ENCODE measurements around the gene MDC1. TPM values are rescaled to one million over a fixed set of nuclear protein-coding genes. Genes with fewer than 3 reads are reported as not detected.
"Not testable (repeated sequence)": the region's sequence is repeated elsewhere in the genome, so short reads cannot be mapped to it uniquely, and the experiment has no call there.

The MDC1 gene
- total RNA-seq, 2 experiments from 2014 or later: 50.2 to 52.2 TPM

DNA sequence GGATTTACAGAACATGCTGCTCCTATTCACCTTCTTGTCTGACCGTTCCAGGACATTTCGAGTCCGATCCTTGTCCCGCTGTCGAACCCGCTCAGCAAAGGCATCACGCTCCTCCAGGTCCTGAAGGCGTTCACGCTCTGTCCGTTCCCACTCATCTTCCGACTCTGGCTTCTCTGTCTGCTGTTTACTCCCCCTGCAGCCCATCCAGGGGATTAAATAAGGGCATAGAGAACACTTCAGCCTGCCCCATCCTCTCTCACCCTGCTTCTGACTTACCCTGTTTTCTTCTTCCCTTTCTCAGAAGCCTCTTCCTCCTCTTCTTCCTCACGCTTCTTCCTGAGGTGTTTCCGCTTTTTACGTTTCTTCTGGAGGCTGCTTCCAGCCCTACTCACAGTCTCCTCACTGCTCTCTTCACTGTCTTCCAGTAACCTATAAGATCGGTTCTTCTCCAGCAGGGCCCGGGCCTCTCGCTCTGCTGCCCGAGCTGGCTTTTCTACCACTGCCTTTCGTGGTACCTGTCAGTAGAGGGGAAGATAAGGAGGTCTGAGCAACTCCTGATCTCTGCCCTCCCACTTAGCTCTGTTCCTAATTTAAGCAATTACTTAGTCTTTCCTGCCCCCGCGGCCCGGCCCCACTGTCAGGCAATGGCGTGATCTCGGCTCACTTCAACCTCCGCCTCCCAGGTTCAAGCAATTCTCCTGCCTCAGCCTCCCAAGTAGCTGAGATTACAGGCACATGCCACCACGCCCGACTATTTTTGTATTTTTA is 46.1 kb downstream of the MDC1 start:
- Mint-ChIP-seq H3K27ac (no peak overlapping the region), H3K27me3 (no peaks in the 10 kb centered on the region), H3K36me3 (peaks cover 11% of the 10 kb centered on the region), H3K4me3 (peak overlapping the region; percentile 78), H3K4me1 (peaks cover 25% of the 10 kb centered on the region), H3K9me3 (no peaks in the 10 kb centered on the region)
- no peak for DNase-seq
- POLR2A ChIA-PET: interaction anchor here (0.9 to 16.6 kb wide), 3 partner anchors 51 to 56 kb away, joined by 4 to 512 read pairs (median 15); partner anchors contain the start of genes MDC1, MRPS18B, PPP1R10 and TUBB
- ATAC-seq (ENCODE audit: low read depth): no peak

DNA sequence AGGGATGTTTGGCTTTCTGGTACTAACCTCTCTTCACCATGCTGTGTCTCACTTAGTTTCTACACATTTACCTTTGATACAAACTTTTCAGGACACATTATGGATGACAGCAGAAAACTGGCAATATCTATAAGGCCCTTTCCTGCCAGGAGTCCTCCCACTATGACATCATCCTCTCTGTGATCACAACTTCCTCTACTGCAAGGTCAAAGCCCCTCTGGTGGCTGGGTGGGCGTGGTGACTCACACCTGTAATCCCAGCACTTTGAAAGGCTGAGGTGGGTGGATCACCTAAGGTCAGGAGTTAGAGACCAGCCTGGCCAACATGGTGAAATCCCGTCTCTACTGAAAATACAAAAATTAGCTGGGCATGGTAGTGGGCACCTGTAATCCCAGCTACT is 50.8 kb downstream of the MDC1 start:
- Mint-ChIP-seq H3K4me1 (peaks cover 20% of the 10 kb centered on the region), H3K27ac (peak overlapping the region; percentile 35), H3K36me3 (peaks cover 29% of the 10 kb centered on the region)
- DNase-seq, H3K9me3 Mint-ChIP-seq, H3K4me3 Mint-ChIP-seq, H3K27me3 Mint-ChIP-seq: not testable (repeated sequence)
- peak; percentile 56 for ATAC-seq (ENCODE audit: low read depth)
- POLR2A ChIA-PET: interaction anchor here (0.6 kb wide), 1 partner anchor 161 kb away, joined by 4 read pairs; no protein-coding TSS in a partner anchor

GRCh38 chr6:30664994-30665767 is 51.9 kb downstream of the MDC1 start:
- DNase-seq: no peak
- no peak overlapping the region for H3K4me3 Mint-ChIP-seq
- peaks cover 10% of the 10 kb centered on the region for H3K4me1 Mint-ChIP-seq
- POLR2A ChIA-PET: interaction anchor here (0.7 to 1.0 kb wide), 3 partner anchors 12 to 50 kb away, joined by 3 read pairs; no protein-coding TSS in a partner anchor
- H3K27me3 Mint-ChIP-seq: no peaks in the 10 kb centered on the region
- H3K27ac Mint-ChIP-seq: no peak overlapping the region
- peaks cover 25% of the 10 kb centered on the region for H3K36me3 Mint-ChIP-seq
- ATAC-seq (ENCODE audit: low read depth): no peak
- H3K9me3 Mint-ChIP-seq: no peaks in the 10 kb centered on the region

DNA sequence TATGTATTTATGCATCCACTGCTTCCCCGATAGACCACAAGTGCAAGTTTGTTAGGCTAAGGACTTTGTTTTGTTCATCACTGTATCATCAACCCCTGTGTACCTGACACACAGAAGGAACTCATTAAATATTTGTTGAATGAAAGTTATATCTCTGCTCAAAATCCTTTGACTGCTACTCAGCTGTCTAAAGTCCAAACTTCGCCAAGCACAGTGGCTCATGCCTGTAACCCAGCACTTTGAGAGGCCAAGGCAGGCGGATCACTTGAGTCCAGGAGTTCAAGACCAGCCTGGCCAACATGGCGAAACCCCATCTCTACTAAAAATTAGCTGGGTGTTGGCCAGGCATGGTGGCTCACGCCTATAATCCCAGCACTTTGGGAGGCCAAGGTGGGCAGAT is 59.2 kb downstream of the MDC1 start:
- H3K27ac Mint-ChIP-seq; ATAC-seq (ENCODE audit: low read depth); DNase-seq; H3K4me3 Mint-ChIP-seq; POLR2A ChIA-PET; H3K9me3 Mint-ChIP-seq; H3K27me3 Mint-ChIP-seq: not testable (repeated sequence)
- Mint-ChIP-seq H3K4me1 (peaks cover 10% of the 10 kb centered on the region), H3K36me3 (peaks cover 41% of the 10 kb centered on the region)

GRCh38 chr6:30657454-30657853 is 59.6 kb downstream of the MDC1 start:
- POLR2A ChIA-PET: no interaction called here
- Mint-ChIP-seq H3K36me3 (peaks cover 42% of the 10 kb centered on the region), H3K27ac (peak overlapping the region; percentile 22), H3K9me3 (no peaks in the 10 kb centered on the region), H3K27me3 (no peaks in the 10 kb centered on the region), H3K4me3 (no peak overlapping the region), H3K4me1 (peaks cover 10% of the 10 kb centered on the region)
- no peak for DNase-seq
- ATAC-seq (ENCODE audit: low read depth): no peak

DNA sequence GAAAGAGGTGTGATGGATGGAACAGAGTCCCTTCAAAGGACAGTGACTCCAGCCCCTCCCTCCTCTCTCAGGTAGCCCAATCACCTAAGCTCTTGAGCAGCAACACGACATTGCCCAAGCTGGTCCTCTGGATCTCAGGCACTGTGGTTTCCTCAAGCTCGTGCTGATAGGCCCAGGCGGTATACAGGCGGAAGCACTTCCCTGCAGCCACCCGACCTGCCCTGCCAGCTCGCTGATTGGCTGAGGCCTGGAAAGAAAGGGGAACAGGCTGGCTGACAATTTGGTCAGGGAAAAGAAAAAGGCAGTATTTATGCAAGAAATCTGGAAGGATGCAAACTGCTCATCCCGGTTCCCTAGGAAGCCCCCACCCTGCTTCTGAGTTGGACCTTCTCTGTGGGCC is 60.6 kb downstream of the MDC1 start:
- peaks cover 38% of the 10 kb centered on the region for H3K36me3 Mint-ChIP-seq
- POLR2A ChIA-PET: no interaction called here

DNA sequence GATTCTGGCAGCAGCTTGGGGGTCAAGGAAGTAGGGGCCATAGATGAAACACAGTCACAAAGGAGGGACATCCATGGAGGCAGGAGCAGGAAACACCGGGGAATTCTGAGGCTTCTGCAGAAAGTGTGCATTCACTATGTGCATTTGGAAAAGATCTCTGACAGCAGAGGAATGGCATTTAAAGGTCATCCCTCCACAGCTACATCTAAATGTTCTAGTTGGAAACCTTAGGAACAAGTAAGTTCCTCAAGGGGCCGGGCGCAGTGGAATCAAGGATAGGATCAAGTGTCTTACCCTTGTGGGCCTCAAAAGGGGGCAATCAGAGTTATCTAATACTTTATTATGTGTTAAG is 61.4 kb downstream of the MDC1 start:
- H3K36me3 Mint-ChIP-seq: peaks cover 39% of the 10 kb centered on the region
- no peaks in the 10 kb centered on the region for H3K9me3 Mint-ChIP-seq
- H3K4me1 Mint-ChIP-seq: peaks cover 10% of the 10 kb centered on the region
- DNase-seq (no peak), ATAC-seq (ENCODE audit: low read depth) (no peak)
- H3K27me3 Mint-ChIP-seq: no peaks in the 10 kb centered on the region
- no peak overlapping the region for H3K27ac Mint-ChIP-seq
- H3K4me3 Mint-ChIP-seq: no peak overlapping the region
- POLR2A ChIA-PET: no interaction called here

More for the DNA sequence above, 60.6 kb downstream of the MDC1 start:
- peaks cover 9% of the 10 kb centered on the region for H3K4me1 Mint-ChIP-seq
- H3K27me3 Mint-ChIP-seq: no peaks in the 10 kb centered on the region
- no peaks in the 10 kb centered on the region for H3K9me3 Mint-ChIP-seq
- no peak overlapping the region for H3K4me3 Mint-ChIP-seq
- DNase-seq (no peak), ATAC-seq (ENCODE audit: low read depth) (no peak)
- no peak overlapping the region for H3K27ac Mint-ChIP-seq

GRCh38 chr6:30654798-30655742 is 62.0 kb downstream of the MDC1 start:
- no peaks in the 10 kb centered on the region for H3K27me3 Mint-ChIP-seq
- DNase-seq (no peak), ATAC-seq (ENCODE audit: low read depth) (no peak)
- no peak overlapping the region for H3K4me3 Mint-ChIP-seq
- peaks cover 39% of the 10 kb centered on the region for H3K36me3 Mint-ChIP-seq
- no peak overlapping the region for H3K27ac Mint-ChIP-seq
- no peaks in the 10 kb centered on the region for H3K9me3 Mint-ChIP-seq
- H3K4me1 Mint-ChIP-seq: peaks cover 10% of the 10 kb centered on the region
- POLR2A ChIA-PET: interaction anchor here (1.1 kb wide), 1 partner anchor 14 kb away, joined by 3 read pairs; no protein-coding TSS in a partner anchor

GRCh38 chr6:30651143-30651542 is 65.9 kb downstream of the MDC1 start:
- Mint-ChIP-seq H3K4me1 (peaks cover 21% of the 10 kb centered on the region), H3K27me3 (no peaks in the 10 kb centered on the region), H3K36me3 (peaks cover 23% of the 10 kb centered on the region), H3K27ac (peak overlapping the region; percentile 10), H3K4me3 (no peak overlapping the region), H3K9me3 (no peaks in the 10 kb centered on the region)
- ATAC-seq (ENCODE audit: low read depth): no peak
- POLR2A ChIA-PET: interaction anchor here (0.7 kb wide), 1 partner anchor 46 kb away, joined by 4 read pairs; no protein-coding TSS in a partner anchor
- DNase-seq: no peak

Other genes with a start within 250 kb of the MDC1 start
- gene HLA-E, start 227.8 kb downstream of the MDC1 start, total RNA-seq: 100 to 1,000 TPM; 957 to 962 TPM
- gene GNL1, start 160.8 kb downstream of the MDC1 start, total RNA-seq: 10 to 100 TPM; 84.3 to 88.6 TPM
- 10 to 100 TPM; 19.9 to 22.5 TPM for gene PRR3, start 160.0 kb downstream of the MDC1 start, total RNA-seq
- 10 to 100 TPM; 67.5 to 70.4 TPM for gene ABCF1, start 145.8 kb downstream of the MDC1 start, total RNA-seq
- gene PPP1R10, start 100.0 kb downstream of the MDC1 start, total RNA-seq: 100 to 1,000 TPM; 140 to 151 TPM
- gene MRPS18B, start 99.4 kb downstream of the MDC1 start, total RNA-seq: 10 to 100 TPM; 43.8 to 44.5 TPM
- gene ATAT1, start 90.4 kb downstream of the MDC1 start, total RNA-seq: 10 to 100 TPM; 11.2 to 13.5 TPM
- 10 to 100 TPM; 33.5 to 34.3 TPM for gene C6orf136, start 70.1 kb downstream of the MDC1 start, total RNA-seq
- 10 to 100 TPM; 42.9 to 44.2 TPM for gene DHX16, start 44.3 kb downstream of the MDC1 start, total RNA-seq
- gene PPP1R18, start 30.6 kb downstream of the MDC1 start, total RNA-seq: 100 to 1,000 TPM; 245 to 251 TPM
- 10 to 100 TPM; 33.1 to 33.9 TPM for gene NRM, start 26.3 kb downstream of the MDC1 start, total RNA-seq
- 1,000 to 10,000 TPM; 1,168 to 1,207 TPM for gene TUBB, start 3.1 kb upstream of the MDC1 start, total RNA-seq
- gene FLOT1, start 25.4 kb upstream of the MDC1 start, total RNA-seq: 100 to 1,000 TPM; 261 to 271 TPM
- 10 to 100 TPM; 49.1 to 52.7 TPM for gene IER3, start 27.3 kb upstream of the MDC1 start, total RNA-seq
- gene DDR1, start 167.2 kb upstream of the MDC1 start, total RNA-seq: 10 to 100 TPM; 10.9 to 11.3 TPM
- 10 to 100 TPM; 26.7 to 36.2 TPM for gene GTF2H4, start 190.9 kb upstream of the MDC1 start, total RNA-seq
- gene VARS2, start 197.0 kb upstream of the MDC1 start, total RNA-seq: 10 to 100 TPM; 38.0 to 43.1 TPM
- not detected for gene SFTA2, start 214.9 kb upstream of the MDC1 start, total RNA-seq
- gene MUCL3, start 223.7 kb upstream of the MDC1 start, total RNA-seq: not detected

All from activated naive CD8-positive, alpha-beta T cell treated with anti-CD3 and anti-CD28 coated beads, Interleukin-2, amount 10 ng/mL, durations not matched to agents 7 days and 5 days (primary cell).